ENCODE data around the gene DNAJB5. TPM values are rescaled to one million over a fixed set of nuclear protein-coding genes. Genes with fewer than 3 reads are reported as not detected.
"Not testable (repeated sequence)": the region's sequence is repeated elsewhere in the genome, so short reads cannot be mapped to it uniquely, and the experiment has no call there.

DNAJB5 gene
- total RNA-seq (10.6 TPM), polyA plus RNA-seq (ENCODE audit: insufficient read depth, low read depth, low replicate concordance) (9.7 TPM)
- long read RNA-seq, donor 1, full-length matches to known transcripts: 5 of 5 reads
- long read RNA-seq, donor 1, partial matches to known transcripts: 0 of 5 reads
- long read RNA-seq, donor 1, other reads (novel, unspliced or antisense): 0 of 5 reads
- long read RNA-seq, donor 2, transcript DNAJB5-201 (4 exons, 2,391 nt): major isoform, 6 of 7 reads
- long read RNA-seq, donor 2, partial matches to known transcripts: 0 of 7 reads
- long read RNA-seq, donor 2, other reads (novel, unspliced or antisense): 0 of 7 reads
- long read RNA-seq, donor 3, partial matches to known transcripts: 0 of 2 reads
- long read RNA-seq, donor 3, other reads (novel, unspliced or antisense): 0 of 2 reads
- long read RNA-seq, donor 4, transcript DNAJB5-201 (4 exons, 2,391 nt): major isoform, 5 of 5 reads
- long read RNA-seq, donor 4, partial matches to known transcripts: 0 of 5 reads
- long read RNA-seq, donor 4, other reads (novel, unspliced or antisense): 0 of 5 reads
- long read RNA-seq, donor 5, partial matches to known transcripts: 0 of 1 reads
- long read RNA-seq, donor 5, other reads (novel, unspliced or antisense): 0 of 1 reads
- long read RNA-seq, donor 6, full-length matches to known transcripts: 6 of 6 reads
- long read RNA-seq, donor 6, partial matches to known transcripts: 0 of 6 reads
- long read RNA-seq, donor 6, other reads (novel, unspliced or antisense): 0 of 6 reads
- long read RNA-seq, donor 7, partial matches to known transcripts: 1 of 9 reads
- long read RNA-seq, donor 7, other reads (novel, unspliced or antisense): 5 of 9 reads
- long read RNA-seq, donor 8, full-length matches to known transcripts: 7 of 7 reads
- long read RNA-seq, donor 8, partial matches to known transcripts: 0 of 7 reads
- long read RNA-seq, donor 8, other reads (novel, unspliced or antisense): 0 of 7 reads
- long read RNA-seq, donor 9: 0 reads
- long read RNA-seq, donor 10, full-length matches to known transcripts: 9 of 9 reads
- long read RNA-seq, donor 10, partial matches to known transcripts: 0 of 9 reads
- long read RNA-seq, donor 10, other reads (novel, unspliced or antisense): 0 of 9 reads

DNA sequence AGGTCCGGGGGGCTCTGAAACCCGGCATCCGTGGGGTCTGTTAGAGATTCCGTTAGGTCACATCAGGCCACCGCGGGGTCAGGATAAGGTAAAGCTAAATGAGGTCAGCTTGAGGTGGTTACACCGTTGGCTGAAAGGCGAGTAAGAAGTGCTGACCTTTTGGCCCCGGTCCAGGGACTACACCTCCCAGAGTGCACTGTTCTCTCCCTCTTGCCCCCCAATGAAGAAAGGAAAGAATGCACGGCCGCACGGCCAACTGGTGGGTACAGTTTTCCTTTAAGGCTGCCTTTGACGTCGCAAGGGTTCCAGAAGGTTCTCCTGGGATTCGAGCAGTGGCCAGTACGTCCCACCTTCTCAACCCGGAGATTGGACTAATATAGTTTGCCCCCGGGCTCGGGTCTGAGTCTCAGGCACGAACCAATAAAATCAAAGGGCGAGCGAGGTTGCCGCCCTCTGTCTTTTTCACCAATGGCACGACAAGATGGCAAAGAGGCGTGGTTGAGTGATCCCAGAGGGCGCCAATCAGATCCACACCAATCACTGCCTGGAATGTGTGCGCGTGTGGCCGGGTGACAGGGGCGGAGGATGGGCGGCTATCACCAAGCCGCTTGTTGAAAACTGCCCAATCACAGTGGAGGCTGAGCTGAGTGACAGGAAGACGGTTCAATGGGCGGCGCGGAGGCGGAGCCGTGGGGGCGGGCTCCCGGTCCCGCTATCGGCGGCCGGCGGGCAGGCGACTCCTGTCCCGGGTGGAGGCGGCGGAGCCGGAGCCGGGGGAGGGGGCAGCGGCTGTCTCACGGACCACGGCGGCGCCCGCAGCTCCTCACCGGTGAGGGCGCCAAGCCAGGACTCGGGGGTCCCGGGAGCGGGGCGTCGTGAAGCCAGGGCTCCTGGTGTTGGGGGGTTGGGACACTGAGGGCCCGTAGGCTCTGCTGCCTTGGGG, at the start of gene DNAJB5:
DNAJB5 (plus strand) TSS at position 743 of the 943 bp plus-strand sequence. CDS start 886 bp downstream, outside the sequence.
- Histone ChIP-seq H3K27me3 (ENCODE audit: control insufficient read depth, insufficient read depth, low read length) (no peaks in the 10 kb centered on the region), H3K36me3 (ENCODE audit: control insufficient read depth in 2 of 3, insufficient read depth in 3 of 3, low read length in 3 of 3) (no peaks in the 10 kb centered on the region), H3K9ac (ENCODE audit: low read length in 3 of 3) (peak within 1 kb of the TSS; percentile 69 to 84 (median 81)), H3K27ac (ENCODE audit: low read depth in 2 of 2, low read length in 2 of 2) (peak within 1 kb of the TSS; percentile 92 to 96), H3K4me1 (ENCODE audit: control insufficient read depth in 2 of 3, insufficient read depth in 2 of 3, low read depth in 1 of 3, low read length in 3 of 3) (peaks cover 0 to 34% (median 27%) of the 10 kb centered on the region in 3 donors), H3K4me3 (ENCODE audit: low read length in 3 of 3) (peak within 1 kb of the TSS; percentile 75 to 79 (median 77)), H3K9me3 (ENCODE audit: control insufficient read depth in 2 of 3, insufficient read depth in 1 of 3, low read length in 3 of 3) (no peaks in the 10 kb centered on the region)
- TF ChIP-seq, protein P1, sequence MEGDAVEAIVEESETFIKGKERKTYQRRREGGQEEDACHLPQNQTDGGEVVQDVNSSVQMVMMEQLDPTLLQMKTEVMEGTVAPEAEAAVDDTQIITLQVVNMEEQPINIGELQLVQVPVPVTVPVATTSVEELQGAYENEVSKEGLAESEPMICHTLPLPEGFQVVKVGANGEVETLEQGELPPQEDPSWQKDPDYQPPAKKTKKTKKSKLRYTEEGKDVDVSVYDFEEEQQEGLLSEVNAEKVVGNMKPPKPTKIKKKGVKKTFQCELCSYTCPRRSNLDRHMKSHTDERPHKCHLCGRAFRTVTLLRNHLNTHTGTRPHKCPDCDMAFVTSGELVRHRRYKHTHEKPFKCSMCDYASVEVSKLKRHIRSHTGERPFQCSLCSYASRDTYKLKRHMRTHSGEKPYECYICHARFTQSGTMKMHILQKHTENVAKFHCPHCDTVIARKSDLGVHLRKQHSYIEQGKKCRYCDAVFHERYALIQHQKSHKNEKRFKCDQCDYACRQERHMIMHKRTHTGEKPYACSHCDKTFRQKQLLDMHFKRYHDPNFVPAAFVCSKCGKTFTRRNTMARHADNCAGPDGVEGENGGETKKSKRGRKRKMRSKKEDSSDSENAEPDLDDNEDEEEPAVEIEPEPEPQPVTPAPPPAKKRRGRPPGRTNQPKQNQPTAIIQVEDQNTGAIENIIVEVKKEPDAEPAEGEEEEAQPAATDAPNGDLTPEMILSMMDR (IDR thresholded peaks at IDR 0.05; ENCODE audit: borderline replicate concordance, extremely low read depth, insufficient read depth): no peak
- FAIRE-seq (peak; percentile 99), DNase-seq (peak; percentile 99 to 100 (median 99))
- intact Hi-C loops (cut with DNase I): no loop called here

DNA sequence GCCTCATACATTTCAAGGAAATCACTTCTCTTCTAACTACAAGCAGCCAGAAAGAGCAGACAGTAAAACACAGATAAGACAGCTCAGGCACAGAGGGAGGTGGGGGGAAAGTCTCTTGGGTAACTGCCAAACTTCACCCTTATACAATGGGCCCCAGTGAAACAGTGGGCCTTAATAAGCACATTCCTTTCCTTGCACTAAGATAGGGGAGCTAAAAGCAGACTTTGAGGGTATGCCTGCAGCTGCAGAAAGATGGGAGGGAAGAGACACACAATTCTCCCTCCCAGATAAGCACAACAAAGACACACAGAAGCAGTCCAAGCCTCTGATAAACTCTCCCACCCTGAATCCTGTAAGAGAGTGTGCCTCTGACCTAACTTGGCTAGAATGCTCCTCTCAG, 49.6 kb upstream of the DNAJB5 start:
- H3K27me3 ChIP-seq (ENCODE audit: control insufficient read depth, insufficient read depth, low read length); DNase-seq; H3K4me3 ChIP-seq (ENCODE audit: low read length in 3 of 3); FAIRE-seq; intact Hi-C loops (cut with DNase I); H3K4me1 ChIP-seq (ENCODE audit: control insufficient read depth in 2 of 3, insufficient read depth in 2 of 3, low read depth in 1 of 3, low read length in 3 of 3); H3K27ac ChIP-seq (ENCODE audit: low read depth in 2 of 2, low read length in 2 of 2); H3K9me3 ChIP-seq (ENCODE audit: control insufficient read depth in 2 of 3, insufficient read depth in 1 of 3, low read length in 3 of 3); H3K36me3 ChIP-seq (ENCODE audit: control insufficient read depth in 2 of 3, insufficient read depth in 3 of 3, low read length in 3 of 3); H3K9ac ChIP-seq (ENCODE audit: low read length in 3 of 3): not testable (repeated sequence)

DNA sequence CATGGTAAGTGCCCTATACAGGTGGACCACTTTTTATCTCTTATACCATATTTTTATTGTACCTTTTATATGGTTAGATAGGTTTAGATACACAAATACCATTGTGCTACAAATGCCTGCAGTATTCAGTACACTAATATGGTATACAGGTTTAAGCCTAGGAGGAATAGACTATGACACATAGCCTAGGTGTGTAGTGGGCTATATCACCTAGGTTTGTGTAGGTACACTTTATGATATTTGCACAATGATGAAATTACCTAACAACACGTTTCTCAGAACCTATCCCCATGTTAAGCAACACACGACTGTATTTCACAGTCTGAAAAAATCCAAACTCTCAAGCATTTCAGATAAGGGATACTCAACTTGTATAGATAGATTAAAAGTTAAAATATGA, 41.1 kb upstream of the DNAJB5 start:
- no peak for FAIRE-seq
- Histone ChIP-seq H3K9me3 (ENCODE audit: control insufficient read depth in 2 of 3, insufficient read depth in 1 of 3, low read length in 3 of 3) (peaks cover 0 to 3% (median 0%) of the 10 kb centered on the region in 3 donors), H3K36me3 (ENCODE audit: control insufficient read depth in 2 of 3, insufficient read depth in 3 of 3, low read length in 3 of 3) (no peaks in the 10 kb centered on the region), H3K4me1 (ENCODE audit: control insufficient read depth in 2 of 3, insufficient read depth in 2 of 3, low read depth in 1 of 3, low read length in 3 of 3) (no peaks in the 10 kb centered on the region), H3K4me3 (ENCODE audit: low read length in 3 of 3) (no peak overlapping the region), H3K27ac (ENCODE audit: low read depth in 2 of 2, low read length in 2 of 2) (no peak overlapping the region), H3K9ac (ENCODE audit: low read length in 3 of 3) (no peak overlapping the region), H3K27me3 (ENCODE audit: control insufficient read depth, insufficient read depth, low read length) (no peaks in the 10 kb centered on the region)
- TF ChIP-seq, protein P1 (IDR thresholded peaks at IDR 0.05; ENCODE audit: borderline replicate concordance, extremely low read depth, insufficient read depth): no peak
- no peak for DNase-seq
- intact Hi-C loops (cut with DNase I): no loop called here
